Heart right ventricle (tissue), 16 donors: ENCODE data around the gene UNC5B. TPM values are rescaled to one million over a fixed set of nuclear protein-coding genes. Genes with fewer than 3 reads are reported as not detected.

Source experiments
- ATAC-seq, 8 donors: fragments of 200-7000 bp; cut with Tn5 transposase; one replicate each; pipeline ENCODE4 v1.9.1; 2020; ENCODE audit warnings: mild to moderate bottlenecking in 8 of 8, moderate library complexity in 8 of 8, moderate number of reproducible peaks in 1 of 8
- DNase-seq, 2 donors: peaks; one replicate each; pipeline ENCODE4 v3.0.0-alpha.2; 2020
- H3K27ac ChIP-seq, 10 donors: fragments of 200-600 bp; sonication (generic) in 2 of 10; one replicate each; pipeline versions ENCODE4 v1.5.0 to v1.8.0; 2020 to 2022; ENCODE audit warnings: mild to moderate bottlenecking in 3 of 10
- H3K27me3 ChIP-seq, 7 donors: fragments of 200-600 bp; one replicate each; pipeline ENCODE4 v1.8.0; 2021 to 2022; ENCODE audit warnings: mild to moderate bottlenecking in 2 of 7
- H3K36me3 ChIP-seq, 9 donors: fragments of 200-600 bp; sonication (generic) in 1 of 9; one replicate each; pipeline versions ENCODE4 v1.5.0 to v1.8.0; 2020 to 2022; ENCODE audit warnings: mild to moderate bottlenecking in 2 of 9
- H3K4me1 ChIP-seq, 9 donors: fragments of 200-600 bp; sonication (generic) in 1 of 9; one replicate each; pipeline versions ENCODE4 v1.5.0 to v1.8.0; 2020 to 2022; ENCODE audit warnings: mild to moderate bottlenecking in 4 of 9
- H3K4me3 ChIP-seq, 10 donors: fragments of 200-600 bp; sonication (generic) in 2 of 10; one replicate each; pipeline versions ENCODE4 v1.5.0 to v1.8.0; 2020 to 2022; ENCODE audit warnings: mild to moderate bottlenecking in 7 of 10, moderate library complexity in 2 of 10
- H3K9me3 ChIP-seq, 11 donors: fragments of 200-600 bp in 10 of 11; sonication (generic) in 2 of 11; one replicate each; pipeline versions ENCODE4 v1.5.0 to v1.8.0; 2013 to 2022; ENCODE audit warnings: mild to moderate bottlenecking in 2 of 11, control low read depth in 1 of 11, moderate library complexity in 1 of 11
- WGBS, 2 donors: extraction: QIAGEN DNeasy Blood & Tissue Kit; methylation state at CpG; one replicate each; pipeline ENCODE4 v1.1.7; 2013; ENCODE audit warnings: inconsistent platforms in 1 of 2; 5-methylcytosine and 5-hydroxymethylcytosine counted together
- intact Hi-C, 10 donors: fragments of 100-400 bp; cut with DNase I; formaldehyde crosslinking; loops; one replicate each; pipeline versions ENCODE4 v1.11.1 to v1.14.2; 2022
- polyA plus RNA-seq, 2 donors: library from polyadenylated mRNA; stranded (reverse); fragments of 200-250 nt; gene quantifications; one replicate each; pipeline ENCODE4 v1.2.3, GENCODE V29; 2013
- total RNA-seq, 10 donors: library from RNA; stranded (reverse); fragmentation: NEBNext Ultra II Directional in 3 of 10; extraction: Animal tissue kit (Norgen Biotek cat#: 25700) in 3 of 10; gene quantifications; one replicate each; pipeline versions ENCODE4 v1.2.1 to v1.2.4, GENCODE V29; 2021 to 2023
- TF ChIP-seq, protein P1 (sequence below), 9 donors: fragments of 200-600 bp; sonication (generic) in 2 of 9; IDR thresholded peaks; one replicate each; pipeline versions ENCODE4 v1.5.0 to v1.8.0; 2021 to 2022; ENCODE audit warnings: antibody characterized with exemption in 9 of 9, mild to moderate bottlenecking in 5 of 9, moderate library complexity in 1 of 9
- donor health status: Arrhythmogenic right ventricular cardiomyopathy.
- donor health status: ischemic (EF 13 %, LVEDD 7.1; RV severe dilation, severe dysfunction).
- donor health status: healthy with polysubstance abuse.
- donor health status: DM: no; HTN: yes; CAD: no.
- donor health status: DM: no; HTN: no; CAD: no.
- donor health status: ischemic (EF 25% LVEDD 6.9; RV normal size, moderate dysfunction).
- donor health status: ischemic (EF 25% LVEDD 5.7; RV mildly dilated, moderate dysfunction).
- donor health status: healthy.
- donor health status: DM: yes; HTN: yes; CAD: no.
- donor health status: Ischemic cardiomyopathy.
- donor health status: ischemic (EF 35%, LVEDD 5.7; RV mildly dilated, moderate dysfunction).
- donor health status: nonischemic (EF 11% LVEDD 7.7; RV severe dilation, severe dysfunction).
- donor health status: DM: yes; HTN: yes; CAD: no.
- donor health status: PGD.
- donor health status: ischemic (EF 29% LVEDD 5.4; RV normal size, mild dysfunction).
- donor health status: nonischemic (EF 23%, LVEDD 6.1; RV moderate dilation, normal function).

Gene UNC5B
- total and polyA plus RNA-seq, 12 donors: 3.3 to 20.6 (median 12.1) TPM

DNA sequence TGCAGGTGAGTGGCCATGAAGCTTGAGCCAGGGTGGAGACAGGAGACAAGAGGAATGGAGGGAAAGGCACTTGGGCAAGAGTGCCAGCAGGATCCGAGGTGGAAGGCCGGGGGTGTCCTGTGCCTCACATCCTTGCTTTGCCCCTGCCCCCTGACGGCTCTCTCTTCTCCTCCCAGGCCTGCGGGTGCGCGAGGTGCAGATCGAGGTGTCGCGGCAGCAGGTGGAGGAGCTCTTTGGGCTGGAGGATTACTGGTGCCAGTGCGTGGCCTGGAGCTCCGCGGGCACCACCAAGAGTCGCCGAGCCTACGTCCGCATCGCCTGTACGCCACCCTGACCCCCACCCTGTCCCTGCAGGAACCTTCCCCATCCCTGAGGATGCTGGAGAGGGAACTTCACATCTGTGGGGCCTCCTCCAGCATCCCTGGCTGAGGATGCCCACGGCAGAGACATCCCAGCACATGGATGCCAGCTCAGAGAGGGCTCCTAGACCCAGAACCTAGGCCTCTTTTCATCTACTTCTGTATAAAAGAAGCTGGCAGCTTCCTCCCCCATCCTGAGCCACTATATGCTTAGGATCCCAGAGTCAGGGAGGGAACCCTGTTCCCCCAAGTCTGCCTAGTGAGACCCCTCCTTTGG lies 72.3 kb downstream of the UNC5B start:
- TF ChIP-seq, protein P1, sequence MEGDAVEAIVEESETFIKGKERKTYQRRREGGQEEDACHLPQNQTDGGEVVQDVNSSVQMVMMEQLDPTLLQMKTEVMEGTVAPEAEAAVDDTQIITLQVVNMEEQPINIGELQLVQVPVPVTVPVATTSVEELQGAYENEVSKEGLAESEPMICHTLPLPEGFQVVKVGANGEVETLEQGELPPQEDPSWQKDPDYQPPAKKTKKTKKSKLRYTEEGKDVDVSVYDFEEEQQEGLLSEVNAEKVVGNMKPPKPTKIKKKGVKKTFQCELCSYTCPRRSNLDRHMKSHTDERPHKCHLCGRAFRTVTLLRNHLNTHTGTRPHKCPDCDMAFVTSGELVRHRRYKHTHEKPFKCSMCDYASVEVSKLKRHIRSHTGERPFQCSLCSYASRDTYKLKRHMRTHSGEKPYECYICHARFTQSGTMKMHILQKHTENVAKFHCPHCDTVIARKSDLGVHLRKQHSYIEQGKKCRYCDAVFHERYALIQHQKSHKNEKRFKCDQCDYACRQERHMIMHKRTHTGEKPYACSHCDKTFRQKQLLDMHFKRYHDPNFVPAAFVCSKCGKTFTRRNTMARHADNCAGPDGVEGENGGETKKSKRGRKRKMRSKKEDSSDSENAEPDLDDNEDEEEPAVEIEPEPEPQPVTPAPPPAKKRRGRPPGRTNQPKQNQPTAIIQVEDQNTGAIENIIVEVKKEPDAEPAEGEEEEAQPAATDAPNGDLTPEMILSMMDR (IDR thresholded peaks at IDR 0.05): no peak
- no peak overlapping the region for H3K4me3 ChIP-seq
- H3K9me3 ChIP-seq: no peaks in the 10 kb centered on the region
- H3K4me1 ChIP-seq: peaks cover 0 to 12% (median 0%) of the 10 kb centered on the region in 9 donors
- no peak for DNase-seq
- peak in 1 of 8 donors; percentile 7 for ATAC-seq
- H3K27me3 ChIP-seq: no peaks in the 10 kb centered on the region
- peaks cover 0 to 100% (median 18%) of the 10 kb centered on the region in 9 donors for H3K36me3 ChIP-seq
- intact Hi-C loops: loop anchor here (1.0 to 10.0 kb wide), 11 partner anchors 70 to 382 kb away; no protein-coding TSS in a partner anchor
- WGBS, 2 donors: 91 to 92% methylated on average over 19 of the region's 19 CpGs
- no peak overlapping the region for H3K27ac ChIP-seq

DNA sequence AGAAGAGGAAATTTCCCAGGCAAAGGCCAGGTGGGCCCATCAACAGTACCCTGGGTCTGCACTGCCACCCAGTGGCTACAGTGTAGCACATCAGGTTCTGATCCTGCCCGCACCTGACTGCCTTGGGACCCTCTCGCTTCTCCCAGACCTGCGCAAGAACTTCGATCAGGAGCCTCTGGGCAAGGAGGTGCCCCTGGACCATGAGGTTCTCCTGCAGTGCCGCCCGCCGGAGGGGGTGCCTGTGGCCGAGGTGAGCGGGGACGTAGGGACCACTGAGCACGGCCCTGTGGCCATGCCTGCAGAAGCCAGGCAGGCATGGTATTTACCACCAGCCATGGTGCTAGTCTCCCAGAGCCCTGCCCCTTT lies 72.8 kb downstream of the UNC5B start:
- no peak overlapping the region for H3K27ac ChIP-seq
- no peaks in the 10 kb centered on the region for H3K9me3 ChIP-seq
- no peak overlapping the region for H3K4me3 ChIP-seq
- intact Hi-C loops: loop anchor here in 7 of 10 donors (1.0 to 10.0 kb wide), 11 partner anchors 70 to 383 kb away; no protein-coding TSS in a partner anchor
- H3K36me3 ChIP-seq: peaks cover 0 to 99% (median 18%) of the 10 kb centered on the region in 9 donors
- peak; percentile 47 to 74 (median 64) for ATAC-seq
- H3K4me1 ChIP-seq: peaks cover 0 to 15% (median 4%) of the 10 kb centered on the region in 9 donors
- TF ChIP-seq, protein P1 (IDR thresholded peaks at IDR 0.05): peak; percentile 68 to 89 (median 78)
- H3K27me3 ChIP-seq: no peaks in the 10 kb centered on the region
- 63 to 71% methylated on average over 11 of the region's 11 CpGs for WGBS, 2 donors
- no peak for DNase-seq

DNA sequence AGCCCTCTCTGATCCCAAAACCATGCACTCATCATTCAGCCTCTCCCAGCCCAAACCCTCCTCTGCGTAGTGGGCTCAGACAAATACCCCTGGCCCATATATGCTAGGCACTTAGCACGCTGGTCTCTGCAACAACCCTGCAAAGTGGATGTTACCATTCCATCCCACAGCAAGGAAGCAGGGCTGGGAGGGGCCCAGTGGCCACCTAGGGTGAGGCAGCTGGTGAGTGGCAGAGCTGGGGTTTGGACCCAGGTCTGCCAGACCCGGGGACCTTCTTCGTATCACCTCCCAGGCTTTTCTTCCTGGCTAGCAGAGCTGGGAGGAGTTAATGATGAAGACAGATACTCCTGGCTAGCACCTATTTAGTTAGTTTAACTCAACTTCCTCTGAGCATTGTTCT lies 73.6 kb downstream of the UNC5B start:
- H3K27me3 ChIP-seq: no peaks in the 10 kb centered on the region
- no peaks in the 10 kb centered on the region for H3K9me3 ChIP-seq
- H3K27ac ChIP-seq: no peak overlapping the region
- WGBS, 2 donors: 81 to 86% methylated on average over 4 of the region's 4 CpGs
- peaks cover 0 to 99% (median 18%) of the 10 kb centered on the region in 9 donors for H3K36me3 ChIP-seq
- peaks cover 0 to 19% (median 6%) of the 10 kb centered on the region in 9 donors for H3K4me1 ChIP-seq
- intact Hi-C loops: loop anchor here in 7 of 10 donors (1.0 to 10.0 kb wide), 11 partner anchors 71 to 384 kb away; no protein-coding TSS in a partner anchor
- TF ChIP-seq, protein P1 (IDR thresholded peaks at IDR 0.05): no peak
- no peak for ATAC-seq
- H3K4me3 ChIP-seq: no peak overlapping the region
- DNase-seq: no peak

DNA sequence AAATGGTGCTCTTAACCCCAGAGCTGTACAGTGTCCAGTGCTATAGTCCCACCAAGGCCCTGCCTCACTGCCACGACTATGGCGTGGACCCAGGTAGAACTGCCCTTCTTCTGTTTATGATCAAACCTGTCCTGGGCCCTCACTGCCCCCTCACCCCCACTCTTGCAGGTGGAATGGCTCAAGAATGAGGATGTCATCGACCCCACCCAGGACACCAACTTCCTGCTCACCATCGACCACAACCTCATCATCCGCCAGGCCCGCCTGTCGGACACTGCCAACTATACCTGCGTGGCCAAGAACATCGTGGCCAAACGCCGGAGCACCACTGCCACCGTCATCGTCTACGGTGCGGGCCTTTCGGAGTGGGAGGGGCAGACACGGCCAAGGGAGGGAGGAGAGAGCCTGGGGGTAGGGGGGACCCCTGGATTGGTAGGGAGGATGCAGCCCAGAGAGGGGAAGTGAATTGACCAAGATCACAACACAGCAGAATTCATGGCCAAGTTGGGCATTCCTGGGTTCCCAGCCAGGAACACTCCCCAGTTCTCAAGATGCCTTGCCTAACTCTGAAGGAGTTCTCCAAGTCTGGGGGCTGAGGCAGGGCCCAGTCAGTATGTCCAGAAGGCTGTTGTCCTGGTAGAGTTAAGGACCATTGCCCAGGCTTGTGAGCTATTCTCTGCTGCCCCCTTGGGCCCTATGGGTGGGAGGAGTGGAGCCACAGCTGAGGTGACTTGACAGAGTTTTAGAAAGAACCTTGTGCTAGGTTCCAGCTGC lies 74.3 kb downstream of the UNC5B start:
- no peak for DNase-seq
- Histone ChIP-seq H3K27ac (no peak overlapping the region), H3K4me3 (no peak overlapping the region), H3K9me3 (no peaks in the 10 kb centered on the region), H3K4me1 (peaks cover 0 to 19% (median 6%) of the 10 kb centered on the region in 9 donors), H3K27me3 (no peaks in the 10 kb centered on the region), H3K36me3 (peaks cover 0 to 99% (median 23%) of the 10 kb centered on the region in 9 donors)
- 89 to 94% methylated on average over 17 of the region's 17 CpGs for WGBS, 2 donors
- no peak for ATAC-seq
- intact Hi-C loops: loop anchor here in 6 of 10 donors (5.0 to 10.0 kb wide), 5 partner anchors 79 to 384 kb away; no protein-coding TSS in a partner anchor
- TF ChIP-seq, protein P1 (IDR thresholded peaks at IDR 0.05): no peak
